H1 (cell line): Measurements from ENCODE around the gene PRXL2B.

ENCODE experiments used
- EZH2 ChIP-seq: fragments of 200-600 bp; sonication (generic); IDR thresholded peaks from 2 replicates; pipeline ENCODE4 v1.7.1; 2012; ENCODE audit warnings: low read depth, mild to moderate bottlenecking, moderate library complexity, low read length, inconsistent platforms; ENCODE audit not compliant: severe bottlenecking
- POLR2AphosphoS5 ChIP-seq: IDR thresholded peaks from 2 replicates; pipeline ENCODE4 v1.6.1; 2011; ENCODE audit warnings: low read depth, low read length
- TF ChIP-seq, protein P1 (sequence below), 3 experiments: IDR thresholded peaks; 1 replicate in 2 of 3; 2 replicates in 1 of 3; pipeline versions ENCODE4 v1.5.1 to v1.6.1; 2011; ENCODE audit warnings: low read length in 3 of 3, mild to moderate bottlenecking in 3 of 3, inconsistent platforms in 2 of 3, low read depth in 1 of 3, moderate library complexity in 1 of 3; ENCODE audit not compliant: insufficient read depth in 1 of 3; ENCODE audit errors: control extremely low read depth in 1 of 3

DNA sequence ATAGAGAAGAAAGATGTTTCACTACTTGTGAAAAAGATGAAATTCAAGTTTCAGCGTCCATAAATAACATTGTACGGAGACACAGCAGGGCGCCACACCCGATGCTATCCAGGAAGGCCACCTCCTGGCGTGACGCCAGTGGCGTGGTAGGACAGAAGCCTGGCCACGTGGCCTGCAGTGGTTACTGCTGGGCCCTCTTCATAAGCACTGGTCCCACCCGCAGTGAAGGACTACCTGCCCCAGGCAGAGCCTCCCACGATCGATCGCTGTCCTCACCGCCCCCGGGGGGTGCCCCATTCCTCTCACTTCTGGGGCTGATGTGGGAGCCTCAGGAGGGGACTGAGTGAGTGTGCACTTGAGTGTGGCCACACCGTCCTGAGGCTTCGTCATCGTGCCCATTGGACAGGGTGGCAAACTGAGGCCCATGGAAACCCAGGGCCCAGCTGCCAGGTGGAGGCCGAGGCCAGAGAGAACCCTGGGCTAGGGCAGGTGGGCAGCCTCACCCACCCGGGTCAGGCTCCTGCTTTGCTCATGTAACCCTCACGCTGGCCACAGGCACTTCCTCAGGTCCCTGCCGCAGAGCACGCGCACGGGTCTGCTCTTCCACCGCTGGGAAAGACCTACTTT is 44.8 kb upstream of the PRXL2B start:
- TF ChIP-seq, protein P1, sequence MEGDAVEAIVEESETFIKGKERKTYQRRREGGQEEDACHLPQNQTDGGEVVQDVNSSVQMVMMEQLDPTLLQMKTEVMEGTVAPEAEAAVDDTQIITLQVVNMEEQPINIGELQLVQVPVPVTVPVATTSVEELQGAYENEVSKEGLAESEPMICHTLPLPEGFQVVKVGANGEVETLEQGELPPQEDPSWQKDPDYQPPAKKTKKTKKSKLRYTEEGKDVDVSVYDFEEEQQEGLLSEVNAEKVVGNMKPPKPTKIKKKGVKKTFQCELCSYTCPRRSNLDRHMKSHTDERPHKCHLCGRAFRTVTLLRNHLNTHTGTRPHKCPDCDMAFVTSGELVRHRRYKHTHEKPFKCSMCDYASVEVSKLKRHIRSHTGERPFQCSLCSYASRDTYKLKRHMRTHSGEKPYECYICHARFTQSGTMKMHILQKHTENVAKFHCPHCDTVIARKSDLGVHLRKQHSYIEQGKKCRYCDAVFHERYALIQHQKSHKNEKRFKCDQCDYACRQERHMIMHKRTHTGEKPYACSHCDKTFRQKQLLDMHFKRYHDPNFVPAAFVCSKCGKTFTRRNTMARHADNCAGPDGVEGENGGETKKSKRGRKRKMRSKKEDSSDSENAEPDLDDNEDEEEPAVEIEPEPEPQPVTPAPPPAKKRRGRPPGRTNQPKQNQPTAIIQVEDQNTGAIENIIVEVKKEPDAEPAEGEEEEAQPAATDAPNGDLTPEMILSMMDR (IDR thresholded peaks at IDR 0.05; ENCODE audit: control extremely low read depth in 1 of 3, insufficient read depth in 1 of 3, low read depth in 1 of 3, low read length in 3 of 3) = no peak
- TF ChIP-seq POLR2AphosphoS5 (no peak), EZH2 (no peak)
